NCI-H1694 treated with DMSO at 0.1 percent for 48 hours (cell line): Measurements from ENCODE around the gene ACP3.
"Not testable (repeated sequence)": the region's sequence is repeated elsewhere in the genome, so short reads cannot be mapped to it uniquely, and the experiment has no call there.

ENCODE experiments used
- DNase-seq: peaks from one replicate; lab custom pipeline; 2025; lab: John Stamatoyannopoulos, UW

Gene ACP3

GRCh38 chr3:132317229-132317948 lies at the start of gene ACP3:
TSS of gene ACP3 (plus strand) at chr3:132317407. CDS start at chr3:132317457, 50 bp downstream.
- no peak for DNase-seq

DNA sequence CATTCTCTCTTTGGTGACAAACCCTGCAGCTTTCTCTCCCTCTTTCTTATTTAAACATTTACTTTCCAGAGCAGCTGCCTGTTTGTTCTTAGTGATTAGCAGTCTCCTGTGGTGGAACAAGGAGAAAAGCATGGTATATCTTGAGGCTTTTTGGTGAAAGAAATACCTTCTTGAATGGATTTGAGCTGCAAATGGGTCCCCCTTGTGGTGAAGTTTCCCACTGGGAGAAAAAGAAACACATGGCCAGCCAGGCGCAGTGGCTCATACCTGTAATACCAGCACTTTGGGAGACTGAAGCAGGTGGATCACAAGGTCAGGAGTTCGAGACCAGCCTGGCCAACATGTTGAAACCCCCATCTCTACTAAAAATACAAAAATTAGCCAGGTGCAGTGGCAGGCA lies 48.3 kb upstream of the ACP3 start:
- DNase-seq, result no peak

GRCh38 chr3:132273036-132273435 lies 44.2 kb upstream of the ACP3 start:
- DNase-seq, result no peak

DNA sequence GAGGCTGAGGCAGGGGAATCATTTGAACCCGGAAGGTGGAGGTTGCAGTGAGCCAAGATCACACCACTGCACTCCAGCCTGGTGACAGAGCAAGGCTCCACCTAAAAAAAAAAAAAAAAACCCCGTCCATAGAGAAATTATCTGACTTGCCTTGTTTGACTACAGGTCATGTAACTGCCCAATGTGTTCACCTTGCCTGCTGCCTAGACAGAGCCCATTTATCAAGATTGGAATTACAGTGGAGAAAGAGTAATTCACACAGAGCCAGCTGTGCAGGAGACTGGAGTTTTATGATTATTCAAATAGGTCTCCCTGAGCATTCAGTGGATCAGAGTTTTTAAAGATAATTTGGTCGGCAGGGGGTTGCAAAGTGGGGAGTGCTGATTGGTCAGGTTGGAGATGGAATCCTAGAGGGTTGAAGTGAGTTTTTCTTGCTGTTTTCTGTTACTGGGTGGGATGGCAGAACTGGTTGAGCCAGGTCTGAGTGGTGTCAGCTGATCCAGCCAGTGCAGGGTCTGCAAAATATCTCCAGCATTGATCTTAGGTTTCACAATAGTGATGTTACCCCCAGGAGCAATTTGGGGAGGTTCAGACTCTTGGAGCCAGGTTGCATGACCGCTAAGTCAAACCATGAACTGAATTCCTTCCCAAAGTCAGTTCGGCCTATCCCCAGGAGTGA lies 40.8 kb upstream of the ACP3 start:
- no peak for DNase-seq

GRCh38 chr3:132279030-132279429 lies 38.2 kb upstream of the ACP3 start:
- DNase-seq, result no peak

DNA sequence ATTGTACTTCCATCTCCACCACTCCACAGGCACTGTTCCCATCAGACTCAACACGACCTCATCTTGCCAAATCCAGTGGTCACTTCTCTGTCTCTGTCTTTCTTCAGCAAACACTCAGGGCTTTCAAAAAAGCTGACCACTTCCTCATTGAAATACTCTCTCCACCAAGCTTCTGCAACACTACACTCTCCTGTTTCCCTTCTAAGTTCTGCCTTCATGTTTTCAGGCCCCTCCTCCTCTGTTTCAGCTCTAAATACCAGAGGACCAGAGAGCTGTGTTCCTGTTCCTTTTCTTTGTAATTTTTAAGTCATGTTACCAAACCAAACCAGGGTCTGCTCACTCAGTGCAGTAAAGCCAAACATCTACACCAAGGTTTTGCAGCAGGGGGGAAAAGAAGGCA lies 33.8 kb upstream of the ACP3 start:
- no peak for DNase-seq

- DNase-seq, result no peak
Observed at GRCh38 chr3:132283916-132284405, 33.2 kb upstream of the ACP3 start.

- no peak for DNase-seq
Observed at GRCh38 chr3:132284781-132285619, 32.2 kb upstream of the ACP3 start.

DNA sequence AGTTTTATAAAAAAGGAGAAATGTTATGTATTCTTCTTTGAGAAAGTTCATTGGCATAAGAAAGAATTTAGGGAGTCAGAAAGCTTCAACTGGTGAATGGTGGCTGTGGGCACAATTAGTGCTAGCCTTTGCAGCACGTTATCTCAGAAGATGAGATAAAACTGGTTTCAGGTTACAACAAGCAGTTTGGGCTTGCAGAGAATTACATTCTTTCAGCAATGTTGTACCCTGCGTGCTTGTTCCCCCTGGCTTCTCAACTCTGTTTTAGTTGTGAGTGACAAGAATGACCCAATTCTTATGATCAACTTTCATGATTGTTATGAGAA lies 31.6 kb upstream of the ACP3 start:
- no peak for DNase-seq

GRCh38 chr3:132286035-132286434 lies 31.2 kb upstream of the ACP3 start:
- no peak for DNase-seq

DNA sequence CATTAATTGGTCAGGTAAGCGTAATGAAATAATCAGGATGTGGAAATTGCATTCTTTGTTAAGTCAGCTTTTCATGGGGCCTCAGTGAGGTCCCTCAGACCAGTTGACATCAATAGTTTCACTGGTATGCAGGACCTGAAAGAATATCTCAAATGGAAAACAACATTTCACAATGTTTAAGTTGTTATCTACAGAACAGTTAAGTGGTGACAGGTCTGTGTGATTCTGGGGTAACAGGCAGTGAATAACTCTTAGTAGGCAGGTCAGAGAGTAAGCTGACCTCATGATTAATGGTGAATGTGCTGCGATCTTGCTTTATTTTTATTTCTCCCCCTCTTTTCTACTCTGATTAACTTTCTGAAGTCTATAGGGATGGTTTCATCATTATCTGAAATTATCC lies 28.9 kb upstream of the ACP3 start:
- DNase-seq, result no peak

DNA sequence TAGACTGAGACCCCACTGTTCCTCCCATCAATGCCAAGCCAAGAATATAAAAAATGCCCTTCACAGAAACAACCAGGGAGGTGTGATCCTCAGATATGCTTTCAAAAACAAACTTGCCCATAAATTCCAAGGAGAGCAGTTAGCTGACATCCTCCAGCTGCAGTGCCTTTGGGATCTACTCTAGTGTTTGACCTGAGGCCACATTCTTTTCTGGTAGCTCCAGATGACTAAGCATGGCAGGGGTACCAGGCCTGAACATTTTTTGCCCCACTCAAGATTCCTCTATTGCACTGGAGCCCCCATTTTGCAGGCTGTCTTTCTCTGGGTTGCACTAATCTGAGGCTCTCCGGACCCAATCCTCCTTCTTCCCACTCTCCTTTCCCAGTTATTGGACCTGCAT lies 27.9 kb upstream of the ACP3 start:
- DNase-seq, result no peak

DNA sequence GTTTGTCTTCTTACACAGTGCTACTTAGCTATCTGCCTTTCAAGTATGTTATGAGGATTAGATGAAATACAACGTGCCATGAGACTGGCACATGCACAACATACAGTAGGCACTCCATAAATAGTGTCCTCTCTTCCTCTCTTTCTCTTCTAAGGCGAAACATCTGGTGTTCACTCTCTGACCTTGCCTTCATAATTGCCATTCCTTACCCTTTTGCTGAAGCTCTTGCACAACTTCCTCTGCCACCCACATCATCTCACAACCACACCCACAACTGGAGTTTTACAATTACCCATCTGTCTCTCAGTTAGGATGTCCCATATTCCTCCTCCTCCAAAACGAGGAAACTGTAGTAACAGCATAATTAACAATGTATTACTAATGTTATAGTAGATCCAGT lies 26.4 kb upstream of the ACP3 start:
- DNase-seq, result no peak

GRCh38 chr3:132292042-132292441 lies 25.2 kb upstream of the ACP3 start:
- DNase-seq, result no peak

GRCh38 chr3:132293251-132293650 lies 24.0 kb upstream of the ACP3 start:
- DNase-seq, result no peak

DNA sequence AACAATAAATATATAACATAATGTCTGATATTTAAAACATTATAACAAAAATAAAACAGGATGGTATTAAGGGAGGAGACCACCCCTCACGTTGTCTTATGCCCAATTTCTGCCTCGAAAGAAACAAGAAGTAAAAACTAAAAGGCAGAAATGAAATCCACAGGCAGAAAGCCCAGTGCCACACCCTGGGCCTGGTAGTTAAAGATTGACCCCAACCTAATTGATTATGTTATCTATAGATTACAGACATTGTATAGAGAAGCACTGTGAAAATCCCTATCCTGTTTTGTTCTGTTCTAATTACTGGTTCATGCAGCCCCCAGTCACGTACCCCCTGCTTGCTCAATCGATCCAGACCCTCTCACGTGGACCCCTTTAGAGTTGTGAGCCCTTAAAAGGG lies 22.3 kb upstream of the ACP3 start:
- no peak for DNase-seq

- not testable (repeated sequence) for DNase-seq
Observed at GRCh38 chr3:132303336-132304201, 13.6 kb upstream of the ACP3 start.

GRCh38 chr3:132304351-132304750 lies 12.9 kb upstream of the ACP3 start:
- DNase-seq, result not testable (repeated sequence)

- DNase-seq, result not testable (repeated sequence)
Observed at GRCh38 chr3:132310057-132310456, 7.2 kb upstream of the ACP3 start.

DNA sequence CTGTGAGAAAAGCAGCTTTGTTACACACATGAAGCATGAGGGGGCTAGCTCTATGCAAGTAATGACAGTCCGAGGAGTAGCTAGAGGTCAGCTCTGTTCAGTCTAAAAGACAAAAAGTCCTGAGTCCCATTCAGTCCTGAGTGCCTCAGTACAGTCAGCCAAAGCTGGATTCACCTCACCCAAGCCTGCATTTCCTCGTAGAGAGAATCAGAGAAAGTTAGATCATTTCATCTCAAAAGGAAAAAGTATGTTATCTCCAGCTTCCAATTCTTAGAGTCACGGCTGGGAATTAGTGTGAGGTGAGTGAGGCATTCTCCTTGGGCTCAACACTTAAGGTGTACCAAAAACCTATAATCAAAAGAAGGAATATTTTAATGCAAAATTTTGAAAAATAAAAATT lies 5.9 kb upstream of the ACP3 start:
- DNase-seq, result no peak

- no peak for DNase-seq
Observed at GRCh38 chr3:132311841-132312240, 5.4 kb upstream of the ACP3 start.

DNA sequence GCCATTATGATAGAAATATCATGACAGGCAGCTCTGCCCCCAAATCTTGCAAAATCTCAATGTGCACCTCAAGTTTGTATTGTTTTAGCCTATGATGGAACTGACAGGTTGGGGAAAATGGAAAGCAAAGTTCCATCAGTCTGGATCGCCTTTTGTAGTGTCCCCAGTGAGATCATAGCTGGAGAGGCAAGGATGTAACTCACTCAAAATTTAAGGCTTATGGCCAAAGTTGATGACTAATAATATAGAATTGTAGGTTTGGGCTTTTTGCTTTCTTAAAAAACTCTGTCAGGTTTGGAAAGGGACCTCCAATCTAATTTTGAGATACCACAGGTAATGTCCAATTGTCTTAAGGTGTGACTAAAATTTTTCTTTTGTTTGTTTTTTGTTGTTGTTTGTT lies 1.4 kb upstream of the ACP3 start:
- DNase-seq, result no peak
